COLO829 (cell line): ENCODE measurements around the gene PTPRJ.
A peak's percentile ranks its signal among the peaks of the same experiment; 100 is the strongest.
"Not testable (repeated sequence)": the region's sequence is repeated elsewhere in the genome, so short reads cannot be mapped to it uniquely, and the experiment has no call there.

Experiments used
- DNase-seq: peaks from one replicate; pipeline ENCODE4 v3.0.0; 2012; ENCODE audit warnings: low spot score

PTPRJ gene

GRCh38 chr11:48018528-48019216 is 38.3 kb downstream of the PTPRJ start:
- DNase-seq, result no peak

GRCh38 chr11:48019217-48019584 is 38.8 kb downstream of the PTPRJ start:
- no peak for DNase-seq

- no peak for DNase-seq
Measured at GRCh38 chr11:48019595-48019994, 39.2 kb downstream of the PTPRJ start.

GRCh38 chr11:48020092-48020755 is 39.9 kb downstream of the PTPRJ start:
- DNase-seq, result no peak

GRCh38 chr11:48021201-48021820 is 41.0 kb downstream of the PTPRJ start:
- DNase-seq, result not testable (repeated sequence)

- DNase-seq, result no peak
Measured at GRCh38 chr11:48022445-48022844, 42.1 kb downstream of the PTPRJ start.

- not testable (repeated sequence) for DNase-seq
Measured at GRCh38 chr11:48023608-48024007, 43.2 kb downstream of the PTPRJ start.

GRCh38 chr11:48024635-48025071 is 44.3 kb downstream of the PTPRJ start:
- no peak for DNase-seq

- DNase-seq, result no peak
Measured at GRCh38 chr11:48025293-48025983, 45.1 kb downstream of the PTPRJ start.

GRCh38 chr11:48025984-48026340 is 45.6 kb downstream of the PTPRJ start:
- no peak for DNase-seq

- no peak for DNase-seq
Measured at GRCh38 chr11:48028914-48029680, 48.7 kb downstream of the PTPRJ start.

GRCh38 chr11:48029681-48030290 is 49.4 kb downstream of the PTPRJ start:
- no peak for DNase-seq

GRCh38 chr11:48031602-48032001 is 51.2 kb downstream of the PTPRJ start:
- DNase-seq, result no peak

GRCh38 chr11:48032721-48033120 is 52.4 kb downstream of the PTPRJ start:
- no peak for DNase-seq

GRCh38 chr11:48033918-48034341 is 53.6 kb downstream of the PTPRJ start:
- DNase-seq, result no peak

GRCh38 chr11:48034926-48035871 is 54.8 kb downstream of the PTPRJ start:
- peak; percentile 80 for DNase-seq

- DNase-seq, result peak; percentile 55
Measured at GRCh38 chr11:48036011-48036410, 55.7 kb downstream of the PTPRJ start.

- no peak for DNase-seq
Measured at GRCh38 chr11:48036466-48036865, 56.1 kb downstream of the PTPRJ start.

- DNase-seq, result no peak
Measured at GRCh38 chr11:48037709-48038468, 57.5 kb downstream of the PTPRJ start.
